Thyroid gland (tissue), 4 donors: ENCODE results near the gene NEDD9. TPM values are rescaled to one million over a fixed set of nuclear protein-coding genes. Genes with fewer than 3 reads are reported as not detected.
A peak's percentile ranks its signal among the peaks of the same experiment; 100 is the strongest.

Experiments
- DNase-seq, 2 donors: peaks; one replicate each; pipeline ENCODE4 v3.0.0-alpha.2; 2019
- H3K27ac ChIP-seq, 3 donors: fragments of 200-600 bp; sonication (generic); 1 replicate in 2 of 3; 2 replicates in 1 of 3; pipeline ENCODE4 v1.5.1; 2016 to 2019; ENCODE audit warnings: mild to moderate bottlenecking in 1 of 3, moderate library complexity in 1 of 3
- H3K27me3 ChIP-seq: fragments of 200-600 bp; sonication (generic); one replicate; pipeline ENCODE4 v1.5.1; 2019
- H3K36me3 ChIP-seq, 2 donors: fragments of 200-600 bp; sonication (generic); one replicate each; pipeline ENCODE4 v1.5.1; 2016 to 2019
- H3K4me1 ChIP-seq, 2 donors: fragments of 200-600 bp; sonication (generic); one replicate each; pipeline ENCODE4 v1.5.1; 2017 to 2019
- H3K4me3 ChIP-seq, 3 donors: fragments of 200-600 bp; sonication (generic); replicated peaks in 1 of 3; 1 replicate in 2 of 3; 2 replicates in 1 of 3; pipeline ENCODE4 v1.5.1; 2016; ENCODE audit warnings: mild to moderate bottlenecking in 1 of 3
- H3K9me3 ChIP-seq: fragments of 200-600 bp; sonication (generic); one replicate; pipeline ENCODE4 v1.5.1; 2017
- POLR2A ChIP-seq, 2 donors: fragments of 450-650 bp; IDR thresholded peaks; one replicate each; pipeline ENCODE4 v1.6.1; 2017; ENCODE audit warnings: antibody characterized with exemption in 2 of 2, mild to moderate bottlenecking in 2 of 2, moderate library complexity in 1 of 2
- whole genome bisulfite sequencing, 2 donors: methylation state at CpG; one replicate each; pipeline ENCODE4 v1.1.5; 2017; 5-methylcytosine and 5-hydroxymethylcytosine counted together
- intact Hi-C: fragments of 100-400 bp; cut with DNase I; formaldehyde crosslinking; loops from one replicate; pipeline ENCODE4 v1.15.1; 2023
- total RNA-seq, 4 donors: library from RNA; depleted of rRNA; stranded (reverse); fragments of >200 nt; gene quantifications; one replicate each; pipeline ENCODE4 v1.2.3, GENCODE V29; 2016
- TF ChIP-seq, protein P1 (sequence below), 6 experiments: fragments of 200-600 bp in 3 of 6; fragments of 450-650 bp in 3 of 6; sonication (generic) in 3 of 6; IDR thresholded peaks; one replicate each; pipeline ENCODE4 v1.5.1; 2016 to 2019; ENCODE audit warnings: antibody characterized with exemption in 6 of 6, mild to moderate bottlenecking in 2 of 6, inconsistent platforms in 1 of 6, moderate library complexity in 1 of 6

NEDD9 gene
- total RNA-seq, 4 donors from 2014 or later = 42.1 to 78.3 (median 61.7) TPM

DNA sequence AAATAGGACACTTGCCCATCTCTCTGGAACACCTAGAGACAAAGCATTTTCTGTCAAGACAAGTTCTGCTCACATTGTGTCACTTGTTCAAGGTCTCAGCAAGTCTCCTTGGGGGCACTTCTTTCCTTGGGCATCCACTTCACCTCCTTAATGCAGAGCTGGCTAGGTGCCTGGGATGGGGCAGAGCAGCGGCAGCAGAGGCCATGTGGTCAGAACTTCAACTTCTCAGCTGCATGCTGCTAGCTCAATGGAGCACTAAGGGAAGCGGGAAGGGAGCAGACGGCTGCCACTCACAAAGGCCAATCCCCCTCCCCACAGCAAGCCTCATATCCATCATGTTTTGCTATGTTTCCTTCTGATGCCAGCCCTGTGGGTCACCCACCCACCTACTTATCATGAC, 31.5 kb downstream of the NEDD9 start:
- no peak overlapping the region for H3K27ac ChIP-seq
- H3K9me3 ChIP-seq = no peaks in the 10 kb centered on the region
- no peak for TF ChIP-seq POLR2A (IDR thresholded peaks at IDR 0.05)
- TF ChIP-seq, protein P1, sequence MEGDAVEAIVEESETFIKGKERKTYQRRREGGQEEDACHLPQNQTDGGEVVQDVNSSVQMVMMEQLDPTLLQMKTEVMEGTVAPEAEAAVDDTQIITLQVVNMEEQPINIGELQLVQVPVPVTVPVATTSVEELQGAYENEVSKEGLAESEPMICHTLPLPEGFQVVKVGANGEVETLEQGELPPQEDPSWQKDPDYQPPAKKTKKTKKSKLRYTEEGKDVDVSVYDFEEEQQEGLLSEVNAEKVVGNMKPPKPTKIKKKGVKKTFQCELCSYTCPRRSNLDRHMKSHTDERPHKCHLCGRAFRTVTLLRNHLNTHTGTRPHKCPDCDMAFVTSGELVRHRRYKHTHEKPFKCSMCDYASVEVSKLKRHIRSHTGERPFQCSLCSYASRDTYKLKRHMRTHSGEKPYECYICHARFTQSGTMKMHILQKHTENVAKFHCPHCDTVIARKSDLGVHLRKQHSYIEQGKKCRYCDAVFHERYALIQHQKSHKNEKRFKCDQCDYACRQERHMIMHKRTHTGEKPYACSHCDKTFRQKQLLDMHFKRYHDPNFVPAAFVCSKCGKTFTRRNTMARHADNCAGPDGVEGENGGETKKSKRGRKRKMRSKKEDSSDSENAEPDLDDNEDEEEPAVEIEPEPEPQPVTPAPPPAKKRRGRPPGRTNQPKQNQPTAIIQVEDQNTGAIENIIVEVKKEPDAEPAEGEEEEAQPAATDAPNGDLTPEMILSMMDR (IDR thresholded peaks at IDR 0.05) = no peak
- H3K27me3 ChIP-seq = no peaks in the 10 kb centered on the region
- intact Hi-C loops = no loop called here
- peaks cover 0 to 3% of the 10 kb centered on the region in 2 donors for H3K36me3 ChIP-seq
- 62 to 64% methylated on average over 3 of the region's 3 CpGs for WGBS, 2 donors
- H3K4me3 ChIP-seq = no peak overlapping the region
- peaks cover 25 to 40% of the 10 kb centered on the region in 2 donors for H3K4me1 ChIP-seq
- DNase-seq = peak in 1 of 2 donors; percentile 19

DNA sequence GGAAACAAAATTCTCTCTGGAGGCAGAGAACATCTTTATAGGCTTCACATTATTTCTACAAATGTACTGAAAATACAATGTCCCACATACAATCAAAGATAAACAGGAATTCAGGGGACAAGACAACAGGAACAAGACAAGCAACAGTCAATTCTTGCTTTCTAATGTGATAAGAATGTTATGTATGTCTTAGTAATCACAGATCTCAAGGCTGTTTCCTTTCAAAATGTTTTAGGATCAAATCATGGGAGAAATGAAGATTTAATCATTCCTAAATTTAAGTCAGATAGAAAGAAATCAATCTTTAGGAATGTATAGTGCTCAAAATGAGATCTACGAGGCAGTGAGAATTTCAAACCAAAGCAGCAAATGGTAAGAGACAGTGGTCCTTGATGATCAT, 32.1 kb downstream of the NEDD9 start:
- 95% methylated on average over 1 of the region's 1 CpG for WGBS, 2 donors
- Histone ChIP-seq H3K36me3 (no peaks in the 10 kb centered on the region), H3K4me1 (peaks cover 26 to 42% of the 10 kb centered on the region in 2 donors), H3K27me3 (no peaks in the 10 kb centered on the region), H3K4me3 (no peak overlapping the region), H3K27ac (no peak overlapping the region), H3K9me3 (no peaks in the 10 kb centered on the region)
- intact Hi-C loops = no loop called here
- DNase-seq = no peak
- TF ChIP-seq, protein P1 (IDR thresholded peaks at IDR 0.05) = no peak

DNA sequence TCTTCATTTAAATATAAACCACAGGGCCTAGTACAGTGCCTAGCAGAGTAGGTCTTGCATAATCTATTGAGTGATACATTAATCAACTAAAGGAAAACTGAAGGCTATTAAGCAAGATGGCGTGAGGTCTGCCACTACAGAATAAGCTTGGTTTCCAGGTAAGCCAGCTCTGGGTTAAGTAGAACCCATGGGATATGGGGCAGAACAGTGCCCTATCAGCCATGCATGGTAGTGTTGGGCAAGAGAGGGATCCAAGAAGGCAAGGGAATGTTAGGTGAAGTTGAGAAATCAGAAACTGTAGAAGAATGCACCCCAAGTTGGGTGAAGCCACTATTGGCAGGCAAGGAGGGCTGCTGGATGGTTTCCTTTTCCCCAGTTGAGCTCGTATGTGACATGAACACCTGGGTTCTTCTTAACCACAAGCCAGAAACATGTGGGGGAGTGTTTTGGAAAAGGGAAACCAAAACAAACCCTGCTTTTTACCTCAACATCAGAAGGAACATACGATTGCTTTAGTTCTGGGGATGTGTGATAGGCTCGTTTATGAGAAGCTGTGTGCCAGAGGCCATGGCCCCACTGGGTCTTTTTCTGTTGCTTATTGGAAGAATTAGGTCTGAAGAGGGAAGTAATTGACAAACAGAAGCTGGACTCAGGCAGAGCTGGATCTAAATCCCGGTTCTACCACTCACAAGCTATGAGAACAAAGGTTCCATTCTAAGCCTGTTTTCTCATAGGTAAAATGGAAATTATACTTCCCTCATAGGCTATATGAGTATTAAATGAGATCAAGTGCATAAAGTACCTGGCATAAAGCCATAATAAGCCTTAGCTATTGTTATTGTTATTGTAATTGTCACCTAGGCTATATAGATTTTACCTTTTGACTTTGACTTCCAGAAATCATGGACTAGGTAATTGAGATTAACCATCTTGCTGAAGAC, 33.5 kb downstream of the NEDD9 start:
- H3K4me1 ChIP-seq = peaks cover 39 to 56% of the 10 kb centered on the region in 2 donors
- TF ChIP-seq, protein P1 (IDR thresholded peaks at IDR 0.05) = no peak
- no peak for TF ChIP-seq POLR2A (IDR thresholded peaks at IDR 0.05)
- intact Hi-C loops = no loop called here
- H3K9me3 ChIP-seq = no peaks in the 10 kb centered on the region
- no peak overlapping the region for H3K27ac ChIP-seq
- 82 to 90% methylated on average over 5 of the region's 5 CpGs for WGBS, 2 donors
- no peaks in the 10 kb centered on the region for H3K36me3 ChIP-seq
- no peak overlapping the region for H3K4me3 ChIP-seq
- H3K27me3 ChIP-seq = no peaks in the 10 kb centered on the region
- DNase-seq = no peak

DNA sequence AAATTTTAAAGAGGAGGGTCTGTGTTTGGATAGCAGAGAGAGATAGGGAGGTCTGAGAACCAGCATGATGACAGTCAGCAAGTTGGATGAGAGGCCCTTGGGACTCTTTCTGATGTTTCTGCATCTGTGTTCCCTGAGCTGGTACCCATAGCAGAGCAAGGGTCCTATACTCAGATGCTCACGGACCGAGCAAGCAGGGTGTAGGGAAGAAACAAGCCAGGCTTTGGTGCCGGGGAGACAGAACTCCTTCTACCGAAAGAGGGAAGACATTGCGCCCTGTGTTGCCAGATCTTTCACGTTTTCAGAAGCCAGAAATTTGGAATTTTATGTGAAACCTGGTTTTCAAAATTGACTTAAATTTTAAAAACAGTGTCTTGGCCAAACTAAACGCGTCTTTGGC, 34.6 kb downstream of the NEDD9 start:
- no peaks in the 10 kb centered on the region for H3K9me3 ChIP-seq
- H3K4me3 ChIP-seq = no peak overlapping the region
- intact Hi-C loops = no loop called here
- TF ChIP-seq, protein P1 (IDR thresholded peaks at IDR 0.05) = no peak
- TF ChIP-seq POLR2A (IDR thresholded peaks at IDR 0.05) = no peak
- H3K4me1 ChIP-seq = peaks cover 31 to 49% of the 10 kb centered on the region in 2 donors
- H3K27me3 ChIP-seq = no peaks in the 10 kb centered on the region
- 91 to 99% methylated on average over 8 of the region's 8 CpGs for WGBS, 2 donors
- peak overlapping the region in 2 of 3 donors; percentile 63 to 68 for H3K27ac ChIP-seq
- DNase-seq = no peak
- H3K36me3 ChIP-seq = peaks cover 2 to 6% of the 10 kb centered on the region in 2 donors

DNA sequence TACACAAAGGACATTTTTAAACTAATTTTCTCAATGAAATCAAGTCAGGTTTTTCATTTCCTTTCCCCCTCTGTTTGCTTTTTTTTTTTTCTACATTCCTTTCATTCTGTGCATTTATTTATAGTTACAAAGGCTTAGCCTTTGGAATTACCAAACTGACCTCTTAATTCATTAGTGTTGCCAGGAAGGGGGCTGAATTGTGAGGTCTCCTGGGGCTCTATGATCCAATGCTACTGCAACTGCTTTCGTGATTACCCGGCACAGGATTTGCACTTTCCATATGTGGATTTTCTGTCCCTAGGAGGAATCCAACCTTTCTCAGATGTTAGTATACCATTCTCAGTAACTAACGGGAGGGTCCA, 35.3 kb downstream of the NEDD9 start:
- DNase-seq = no peak
- Histone ChIP-seq H3K27me3 (no peaks in the 10 kb centered on the region), H3K4me3 (no peak overlapping the region), H3K27ac (peak overlapping the region in 2 of 3 donors; percentile 63 to 68), H3K9me3 (no peaks in the 10 kb centered on the region), H3K36me3 (peaks cover 8 to 12% of the 10 kb centered on the region in 2 donors), H3K4me1 (peaks cover 24 to 42% of the 10 kb centered on the region in 2 donors)
- intact Hi-C loops = no loop called here
- no peak for TF ChIP-seq POLR2A (IDR thresholded peaks at IDR 0.05)
- TF ChIP-seq, protein P1 (IDR thresholded peaks at IDR 0.05) = no peak
- WGBS, 2 donors = 50 to 75% methylated on average over 3 of the region's 3 CpGs
